GM10847 (cell line): ENCODE results near the gene SSRP1.
A peak's percentile ranks its signal among the peaks of the same experiment; 100 is the strongest.

Experiments used
- POLR2A ChIP-seq: IDR thresholded peaks from 2 replicates; pipeline ENCODE4 v1.6.1; 2011; ENCODE audit not compliant: insufficient read length; ENCODE audit errors: extremely low read depth

Gene SSRP1

DNA sequence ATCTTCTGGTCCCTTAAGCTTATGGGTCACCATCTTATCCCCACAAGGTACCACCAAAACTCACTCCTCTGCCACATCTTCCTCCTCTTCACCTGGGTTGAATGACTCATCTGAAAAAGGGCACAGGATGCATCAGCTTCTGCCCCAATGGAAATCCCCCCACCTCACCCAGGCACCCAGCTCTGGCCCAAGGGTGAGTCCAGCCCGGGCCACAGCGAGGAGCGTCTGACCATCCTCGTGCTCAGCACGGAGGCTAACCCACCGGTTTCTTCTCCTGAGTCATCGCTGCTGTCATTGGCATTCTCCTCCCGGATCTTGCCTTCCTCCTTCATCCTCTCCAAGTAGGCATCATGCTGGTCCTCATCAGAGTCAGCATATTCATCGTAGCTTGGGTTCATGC, 5.7 kb downstream of the SSRP1 start:
- TF ChIP-seq POLR2A: no peak

DNA sequence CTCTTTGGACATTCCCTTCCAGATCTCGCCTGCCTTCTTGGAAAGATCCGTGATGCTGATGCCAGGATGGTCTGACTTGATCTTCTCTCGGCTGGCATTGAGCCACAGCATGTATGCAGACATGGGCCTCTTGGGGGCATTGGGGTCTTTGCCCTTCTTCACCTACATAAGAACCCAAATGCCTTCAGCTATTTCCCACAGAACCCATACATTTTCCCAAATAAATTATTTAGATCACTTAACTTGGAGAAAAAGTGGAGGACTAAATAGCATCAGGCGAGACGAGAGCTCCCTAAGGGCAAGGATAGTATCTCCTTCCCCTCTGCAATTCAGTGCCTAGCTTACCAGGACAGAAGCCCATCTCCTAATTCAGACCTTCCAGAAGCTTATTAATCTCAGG, 8.0 kb downstream of the SSRP1 start:
- TF ChIP-seq POLR2A: no peak

DNA sequence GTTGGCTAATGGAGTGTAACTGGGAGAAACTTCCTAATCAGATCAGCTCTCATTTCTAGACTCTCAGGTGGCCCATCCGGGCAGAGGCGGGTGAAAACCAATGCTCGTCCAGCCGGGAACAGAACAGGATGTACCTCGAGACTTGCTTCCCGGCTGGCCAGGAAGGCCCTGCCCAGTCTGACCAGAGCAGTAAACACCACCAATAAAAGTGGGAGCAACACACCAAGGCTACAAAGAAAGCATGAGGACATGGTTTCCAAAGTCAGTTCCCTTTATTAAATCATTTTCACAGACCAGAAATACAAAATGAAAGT, 10.0 kb downstream of the SSRP1 start:
- no peak for TF ChIP-seq POLR2A

DNA sequence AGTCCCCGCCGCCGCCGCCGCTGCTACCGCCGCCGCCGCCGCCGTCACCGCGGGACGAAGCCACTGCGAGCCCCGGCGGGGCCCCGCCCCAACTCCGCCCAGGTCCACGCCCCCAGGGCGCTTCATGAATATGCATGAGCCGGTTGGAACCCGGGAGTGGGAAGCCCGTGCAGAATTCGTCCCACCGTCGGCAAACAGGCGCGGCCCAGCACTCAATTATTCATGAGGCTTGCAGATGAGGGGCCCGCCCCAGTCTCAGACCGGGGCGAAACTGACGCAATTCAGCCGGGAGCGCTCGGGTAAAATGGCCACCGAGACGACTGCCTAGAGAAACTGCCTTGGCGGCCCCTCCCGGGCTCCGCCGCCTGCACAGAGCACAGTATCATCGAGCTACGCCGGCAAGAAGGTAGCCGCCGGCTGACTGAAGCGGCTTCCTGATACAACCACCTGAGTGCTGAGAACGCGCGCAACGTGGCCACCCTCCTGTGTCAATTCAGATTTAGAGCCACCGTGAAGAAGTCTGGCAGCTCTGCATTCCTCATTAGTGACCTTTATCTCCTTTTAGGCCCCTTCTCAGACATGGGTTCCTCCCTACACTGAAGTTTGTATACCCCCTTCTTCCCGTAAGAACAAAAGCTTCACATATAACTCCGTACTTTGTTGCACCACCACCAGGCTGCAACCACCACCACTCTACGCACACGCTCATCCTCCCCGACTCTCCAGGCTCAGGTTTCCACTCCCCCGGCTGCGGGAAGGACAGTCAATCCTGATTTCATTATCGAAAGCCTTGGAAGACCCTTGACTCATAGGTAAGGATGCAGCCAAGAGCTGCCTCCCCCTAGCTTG, 10.6 kb downstream of the SSRP1 start, which contains the start of gene TNKS1BP1:
Gene TNKS1BP1, minus strand, starts transcription at position 67 of the 849 bp plus-strand sequence. CDS start 3,067 bp downstream, outside the sequence.
- peak; percentile 42 for TF ChIP-seq POLR2A

DNA sequence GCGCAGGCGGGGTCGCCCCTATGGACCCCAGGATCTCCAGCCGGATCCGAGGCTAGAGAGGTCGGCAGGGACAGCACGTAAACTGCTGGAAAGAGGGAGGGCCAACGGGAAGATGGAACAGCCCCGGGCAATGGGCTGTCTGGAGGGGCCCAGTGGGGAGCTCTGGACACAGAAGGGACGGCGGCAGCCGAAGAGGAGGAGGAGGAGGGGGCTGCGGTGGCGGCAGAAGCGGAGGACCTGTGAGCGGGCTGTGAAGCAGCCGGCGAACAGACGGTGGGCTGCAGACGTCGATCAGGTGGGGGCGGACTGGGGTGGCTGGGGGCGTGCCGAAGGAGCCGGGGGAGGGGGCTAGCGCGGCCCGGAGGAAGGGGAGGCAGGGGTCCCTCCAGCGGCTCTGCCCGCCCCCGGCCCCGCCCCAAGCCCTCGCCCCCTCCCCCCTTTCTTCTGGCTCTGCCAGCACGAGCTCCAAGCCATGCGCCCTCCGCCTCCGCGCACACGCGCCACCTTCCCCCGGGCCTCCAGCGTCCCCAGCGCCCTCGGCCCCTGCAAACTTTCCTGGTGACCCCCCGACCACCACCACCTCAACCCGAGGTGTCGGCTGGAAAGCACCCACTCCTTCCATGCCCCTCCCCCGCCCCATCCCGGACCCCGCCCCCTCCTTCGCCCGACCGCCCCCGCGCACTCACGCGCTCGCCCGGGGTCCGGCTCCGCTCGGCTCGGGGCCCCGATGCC, 11.4 kb downstream of the SSRP1 start:
- TF ChIP-seq POLR2A: no peak

DNA sequence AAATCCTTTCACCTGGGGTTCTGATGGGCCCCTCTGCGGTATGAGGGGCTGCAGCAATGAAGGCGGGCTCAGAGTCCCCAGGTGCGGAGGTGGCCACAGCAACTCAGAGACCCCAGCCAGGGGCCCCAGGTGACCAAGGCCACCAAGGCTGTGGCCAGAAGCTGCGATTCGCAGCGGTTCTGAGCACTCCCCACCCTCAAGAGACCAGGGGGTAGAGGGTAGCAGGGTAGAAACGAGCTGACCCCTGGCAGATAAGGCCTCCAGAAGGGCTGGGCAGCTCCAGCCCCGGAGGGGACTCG, 11.9 kb downstream of the SSRP1 start:
- TF ChIP-seq POLR2A: no peak

DNA sequence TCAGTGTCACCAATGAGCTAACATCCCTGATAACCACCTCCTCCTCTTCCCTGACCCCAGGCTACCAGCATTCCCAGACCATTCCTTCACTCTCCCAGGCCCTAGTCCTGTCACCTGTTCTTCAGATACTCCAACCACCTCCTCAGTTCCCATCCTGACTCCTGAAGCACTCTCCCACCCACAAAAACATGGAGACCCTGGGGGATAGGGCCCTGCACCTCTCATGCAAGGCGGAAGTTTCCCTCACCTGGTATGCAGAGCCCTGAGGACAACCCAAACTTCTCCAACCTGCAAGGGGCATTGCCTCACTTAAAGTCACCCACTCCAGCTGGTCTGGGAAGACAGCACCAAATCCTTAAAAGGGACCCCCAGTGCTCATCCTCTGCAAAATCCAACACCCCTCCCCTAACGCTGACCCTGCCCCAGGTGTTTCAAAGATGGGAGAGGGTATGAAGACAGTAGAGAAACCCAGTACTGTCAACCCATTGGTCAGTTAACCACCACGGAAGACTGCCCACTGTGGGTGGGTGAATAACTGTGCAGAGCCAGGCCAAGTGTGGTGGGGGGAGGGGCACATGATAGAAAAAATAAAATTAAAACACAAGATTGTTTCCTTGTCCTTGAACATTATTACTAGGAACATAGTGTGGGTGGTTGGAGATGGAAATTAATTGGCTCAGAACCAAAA, 12.4 kb downstream of the SSRP1 start:
- no peak for TF ChIP-seq POLR2A

DNA sequence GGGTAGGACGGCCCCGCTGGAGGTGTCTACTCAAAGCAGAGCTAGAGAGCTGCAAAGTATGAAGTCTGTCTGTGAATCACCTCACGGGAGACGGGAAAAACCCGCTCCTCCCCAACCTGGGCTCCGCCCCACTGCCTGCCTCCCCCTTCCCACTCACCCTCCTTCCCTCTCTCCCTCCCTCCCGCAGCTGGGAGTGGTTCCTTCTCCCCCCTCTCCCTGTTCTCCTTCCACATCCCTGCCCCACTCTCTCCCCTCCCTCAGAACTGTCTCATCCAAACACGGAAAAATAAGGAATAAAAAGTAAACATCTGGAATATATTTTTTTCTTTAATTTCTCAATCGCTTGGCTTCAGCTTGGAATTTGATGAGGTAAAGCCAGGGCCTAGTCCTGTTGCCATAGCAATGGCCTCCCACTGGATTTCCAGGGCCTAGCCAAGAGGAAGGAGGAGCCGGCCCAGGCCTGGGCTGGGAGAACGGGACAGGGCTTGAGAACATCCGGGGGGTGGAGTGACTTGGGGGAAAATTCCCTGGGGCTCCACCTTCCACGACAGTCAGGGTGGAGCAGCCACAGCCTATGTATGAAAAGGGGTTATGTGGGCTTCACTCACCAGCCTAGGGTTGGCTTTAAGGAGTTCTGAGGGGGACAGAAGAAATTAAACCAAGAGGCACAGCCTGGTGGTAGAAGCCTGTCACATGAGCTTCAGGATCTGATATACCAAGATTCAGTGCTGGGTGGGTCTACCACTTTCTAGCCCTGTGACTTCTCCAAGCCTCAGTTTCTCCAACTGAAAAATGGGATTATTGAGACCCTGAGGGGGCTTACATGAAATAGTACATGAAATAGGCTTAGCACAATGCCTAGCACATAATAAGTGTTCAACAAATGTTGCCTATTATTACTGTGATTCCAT, 13.2 kb downstream of the SSRP1 start:
- TF ChIP-seq POLR2A: no peak

DNA sequence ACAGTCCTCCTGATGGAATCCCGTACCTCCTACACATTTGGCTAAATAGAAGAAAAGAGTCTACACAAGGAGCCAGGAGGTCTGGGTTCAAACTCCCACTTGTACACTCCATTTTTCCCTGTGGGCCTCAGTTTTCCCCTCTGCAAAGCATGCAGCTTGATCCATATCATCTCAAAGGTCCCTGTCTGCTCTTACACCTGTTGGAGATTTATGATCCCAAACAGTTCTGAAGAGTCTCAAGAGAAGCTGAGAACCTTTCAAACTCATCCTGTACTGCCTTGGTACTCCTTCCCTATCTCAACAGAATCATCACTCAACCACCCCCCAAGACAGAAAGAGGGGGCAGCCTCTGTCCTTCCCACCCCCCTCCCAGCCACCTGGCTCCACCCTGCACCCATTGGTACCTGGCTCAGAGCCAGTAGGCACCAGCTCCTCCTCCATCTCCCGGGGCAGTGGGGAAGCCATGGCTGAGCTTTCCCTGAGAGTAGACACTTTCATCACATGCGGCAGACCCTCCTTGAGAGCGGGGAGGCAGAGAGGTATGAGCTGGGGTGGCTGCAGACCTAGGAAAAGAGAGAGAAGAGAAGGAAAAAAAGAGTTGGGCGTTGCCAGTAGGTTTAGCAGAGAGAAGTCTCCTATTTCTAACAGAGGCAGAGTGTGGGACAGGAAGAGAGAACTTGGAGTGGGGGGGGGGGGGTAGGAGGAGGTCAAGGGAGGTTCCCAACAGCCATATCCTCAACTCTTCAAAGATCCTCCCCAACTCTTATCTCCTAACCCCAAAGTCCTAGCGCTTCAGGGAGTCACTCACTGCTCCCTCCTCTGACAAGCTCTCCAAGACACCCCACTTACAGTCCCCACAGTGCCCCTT, 14.1 kb downstream of the SSRP1 start:
- no peak for TF ChIP-seq POLR2A

DNA sequence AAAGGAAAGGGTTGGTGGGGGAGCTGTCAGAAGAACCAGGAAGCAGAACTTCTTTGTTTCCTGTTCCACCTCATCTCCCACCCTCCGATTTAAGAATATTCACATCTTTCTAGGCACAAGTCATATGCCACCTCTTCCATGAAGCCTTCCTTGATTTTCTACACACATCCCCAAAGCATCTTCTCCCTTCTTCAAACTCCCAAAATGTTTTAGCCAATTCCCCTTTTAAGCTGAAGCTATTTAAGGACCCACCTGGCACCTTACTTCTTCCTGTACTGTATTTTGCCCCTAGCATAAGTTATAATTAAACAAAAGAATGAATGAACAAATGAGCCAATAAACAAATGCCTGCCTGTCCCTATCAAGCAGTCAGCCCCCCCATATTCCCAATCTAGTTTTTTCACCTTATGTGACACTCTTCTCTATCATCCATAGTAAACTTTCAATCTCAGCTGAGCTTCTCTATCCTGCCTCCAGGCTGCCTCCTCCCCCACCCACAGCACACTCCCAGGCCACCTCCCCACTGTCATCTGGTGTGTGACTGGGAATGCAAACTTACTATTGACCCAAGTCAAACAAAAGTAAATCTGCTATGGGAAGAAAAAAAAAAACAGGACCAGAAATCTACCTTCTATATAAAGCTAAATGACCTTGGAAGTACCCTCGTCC, 14.8 kb downstream of the SSRP1 start:
- no peak for TF ChIP-seq POLR2A

DNA sequence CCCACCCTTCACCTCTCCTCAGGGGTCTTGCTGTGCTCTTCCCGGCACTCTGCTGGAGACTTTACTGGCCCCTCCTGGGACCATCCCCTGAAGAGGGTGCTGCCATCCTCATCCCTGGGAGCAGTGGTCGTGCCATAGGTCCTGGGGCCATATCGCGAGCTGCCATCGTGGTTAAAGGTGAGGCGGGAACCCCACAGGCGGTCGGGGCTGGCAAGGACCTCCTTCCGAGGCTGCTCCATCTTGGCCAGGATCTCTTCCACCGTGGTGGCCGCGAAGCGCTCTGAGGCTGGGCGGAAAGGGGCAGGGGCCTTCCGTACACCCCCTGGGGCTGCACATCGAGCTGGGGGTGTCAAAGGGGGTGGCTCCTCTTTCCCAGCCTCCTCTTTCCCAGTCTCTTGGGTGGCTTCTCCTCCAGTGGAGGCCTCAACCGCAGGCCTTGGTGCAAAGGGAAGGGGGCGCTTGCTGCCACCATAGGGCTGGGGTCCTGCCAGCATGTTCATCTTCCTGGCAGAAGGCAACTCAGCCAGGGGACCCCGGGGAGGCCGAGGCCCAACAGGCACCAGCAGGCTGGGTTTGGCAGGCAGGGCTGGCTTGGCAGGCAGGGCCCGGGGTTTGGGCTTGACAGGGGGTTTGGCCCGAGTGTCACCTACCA, 15.5 kb downstream of the SSRP1 start:
- no peak for TF ChIP-seq POLR2A

DNA sequence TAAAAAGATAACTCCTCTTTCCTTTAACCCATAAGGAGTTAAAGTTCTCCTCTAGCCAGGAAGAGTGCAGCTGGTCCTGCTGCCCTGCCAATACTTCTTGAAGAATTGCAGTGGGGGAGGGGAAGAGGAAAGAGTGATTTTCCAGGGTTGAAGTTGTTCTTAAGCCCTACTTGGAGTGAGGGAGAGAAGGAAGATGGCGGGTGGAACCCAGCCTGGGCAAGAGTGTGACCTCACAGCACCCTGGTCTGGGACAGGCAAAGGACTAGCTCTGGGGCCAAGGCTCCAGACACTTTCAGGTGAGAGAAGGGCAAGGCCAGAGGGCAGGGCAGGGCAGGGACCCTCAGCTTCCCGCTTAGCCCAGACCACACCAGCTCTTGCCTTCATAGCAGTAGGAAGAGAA, 17.5 kb downstream of the SSRP1 start:
- no peak for TF ChIP-seq POLR2A

DNA sequence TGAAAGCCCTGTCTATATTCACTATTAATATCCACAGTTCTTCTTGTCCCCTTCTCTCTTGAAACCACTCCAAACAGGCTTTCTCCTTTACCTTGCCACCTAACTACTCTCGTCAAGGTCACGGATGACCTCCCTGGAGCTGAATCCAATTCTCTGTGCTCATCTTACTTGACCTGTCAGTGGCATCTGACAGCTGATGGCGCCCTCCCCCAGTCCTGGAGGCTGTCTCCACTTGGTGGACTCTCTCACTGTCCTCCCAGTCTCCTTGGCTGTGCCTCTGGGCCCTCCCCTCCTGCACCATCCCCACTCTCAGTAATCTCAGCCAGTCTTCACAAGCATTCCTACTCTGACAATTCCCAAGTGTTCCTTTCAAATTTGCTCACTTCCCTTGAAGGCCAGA, 19.7 kb downstream of the SSRP1 start:
- no peak for TF ChIP-seq POLR2A
